EH (cell line): ENCODE data around the gene PIAS4.

Experiments used
- DNase-seq: peaks from one replicate; pipeline ENCODE4 v3.0.0-alpha.2; 2015; ENCODE audit warnings: low read depth

PIAS4 gene

GRCh38 chr19:3977242-3978143 lies 30.0 kb upstream of the PIAS4 start:
- DNase-seq = no peak

- DNase-seq = no peak
These were observed 29.4 kb upstream of the PIAS4 start for GRCh38 chr19:3978145-3978544.

GRCh38 chr19:3979289-3979673 lies 28.3 kb upstream of the PIAS4 start:
- DNase-seq = no peak

GRCh38 chr19:3979674-3980352 lies 27.7 kb upstream of the PIAS4 start:
- DNase-seq = no peak

- DNase-seq = no peak
These were observed 26.9 kb upstream of the PIAS4 start for GRCh38 chr19:3980353-3981251.

- DNase-seq = no peak
These were observed 26.2 kb upstream of the PIAS4 start for GRCh38 chr19:3981373-3981735.

GRCh38 chr19:3981736-3982681 lies 25.5 kb upstream of the PIAS4 start:
- DNase-seq = no peak

- peak; percentile 78 for DNase-seq
These were observed 24.6 kb upstream of the PIAS4 start for GRCh38 chr19:3982701-3983541.

- no peak for DNase-seq
These were observed 24.0 kb upstream of the PIAS4 start for GRCh38 chr19:3983542-3983914.

- DNase-seq = peak; percentile 60
These were observed 23.5 kb upstream of the PIAS4 start for GRCh38 chr19:3983936-3984583.

- DNase-seq = no peak
These were observed 23.0 kb upstream of the PIAS4 start for GRCh38 chr19:3984584-3984907.

GRCh38 chr19:3984908-3985642 lies 22.5 kb upstream of the PIAS4 start, which contains the start of gene EEF2:
TSS of gene EEF2 (minus strand) at chr19:3985463. CDS start at chr19:3985380, 83 bp downstream.
- DNase-seq = peak; percentile 88

GRCh38 chr19:3985643-3986259 lies 21.8 kb upstream of the PIAS4 start:
- no peak for DNase-seq

GRCh38 chr19:3986260-3987041 lies 21.1 kb upstream of the PIAS4 start:
- peak; percentile 82 for DNase-seq

- peak; percentile 86 for DNase-seq
These were observed 19.7 kb upstream of the PIAS4 start for GRCh38 chr19:3987619-3988371.

GRCh38 chr19:3990815-3991117 lies 16.8 kb upstream of the PIAS4 start:
- DNase-seq = no peak

- no peak for DNase-seq
These were observed 11.9 kb upstream of the PIAS4 start for GRCh38 chr19:3995607-3996006.
